HG03460 (cell line): ENCODE measurements around the gene DDX39A.
"Not testable (repeated sequence)": the region's sequence is repeated elsewhere in the genome, so short reads cannot be mapped to it uniquely, and the experiment has no call there.

Experiments
- ATAC-seq: cut with Tn5 transposase; IDR thresholded peaks from one replicate; pipeline ENCODE4 v1.9.1; 2021; ENCODE audit not compliant: unreplicated experiment

DDX39A gene

DNA sequence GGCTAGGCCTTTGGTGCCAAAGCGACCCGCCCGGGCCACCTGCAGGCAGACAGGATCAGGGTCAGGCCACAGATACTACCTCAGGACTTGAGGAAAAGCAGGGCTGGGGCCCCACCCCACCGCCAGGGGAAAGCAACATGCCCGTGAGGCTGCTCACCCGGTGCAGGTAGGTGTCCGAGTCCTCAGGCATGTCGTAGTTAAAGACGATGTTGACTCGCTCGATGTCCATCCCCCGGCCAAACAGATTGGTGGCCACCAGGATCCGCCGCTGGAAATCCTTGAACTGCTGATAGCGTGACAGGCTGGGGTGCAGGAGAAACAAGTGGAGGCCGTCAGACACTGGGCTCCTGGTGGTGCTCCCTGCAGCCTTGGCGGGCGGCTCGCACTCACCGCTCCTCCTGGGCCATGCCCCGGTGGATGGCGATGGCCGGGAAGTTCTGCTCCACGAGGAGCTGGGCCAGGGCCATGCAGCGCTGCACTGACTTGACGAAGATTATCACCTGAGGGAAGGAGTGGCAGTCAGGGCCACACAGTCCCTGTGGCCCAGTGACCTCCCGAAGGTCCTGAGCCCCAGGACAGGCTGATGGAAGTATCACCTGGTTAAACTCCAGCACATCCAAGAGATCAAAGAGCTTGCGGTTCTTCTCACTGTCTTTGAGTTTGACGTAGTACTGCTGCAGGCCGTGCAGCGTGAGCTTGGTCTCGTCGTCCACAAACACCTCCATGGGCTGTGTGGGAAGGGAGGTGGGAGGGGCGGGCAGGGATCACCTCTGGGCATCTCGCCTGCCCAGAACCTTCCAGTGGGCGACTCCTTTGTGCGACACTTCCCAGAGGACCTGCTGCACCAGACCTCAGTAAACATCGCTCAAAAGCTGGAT lies 9.8 kb downstream of the DDX39A start:
- no peak for ATAC-seq

GRCh38 chr19:14408491-14409145 lies 10.5 kb downstream of the DDX39A start:
- ATAC-seq: no peak

DNA sequence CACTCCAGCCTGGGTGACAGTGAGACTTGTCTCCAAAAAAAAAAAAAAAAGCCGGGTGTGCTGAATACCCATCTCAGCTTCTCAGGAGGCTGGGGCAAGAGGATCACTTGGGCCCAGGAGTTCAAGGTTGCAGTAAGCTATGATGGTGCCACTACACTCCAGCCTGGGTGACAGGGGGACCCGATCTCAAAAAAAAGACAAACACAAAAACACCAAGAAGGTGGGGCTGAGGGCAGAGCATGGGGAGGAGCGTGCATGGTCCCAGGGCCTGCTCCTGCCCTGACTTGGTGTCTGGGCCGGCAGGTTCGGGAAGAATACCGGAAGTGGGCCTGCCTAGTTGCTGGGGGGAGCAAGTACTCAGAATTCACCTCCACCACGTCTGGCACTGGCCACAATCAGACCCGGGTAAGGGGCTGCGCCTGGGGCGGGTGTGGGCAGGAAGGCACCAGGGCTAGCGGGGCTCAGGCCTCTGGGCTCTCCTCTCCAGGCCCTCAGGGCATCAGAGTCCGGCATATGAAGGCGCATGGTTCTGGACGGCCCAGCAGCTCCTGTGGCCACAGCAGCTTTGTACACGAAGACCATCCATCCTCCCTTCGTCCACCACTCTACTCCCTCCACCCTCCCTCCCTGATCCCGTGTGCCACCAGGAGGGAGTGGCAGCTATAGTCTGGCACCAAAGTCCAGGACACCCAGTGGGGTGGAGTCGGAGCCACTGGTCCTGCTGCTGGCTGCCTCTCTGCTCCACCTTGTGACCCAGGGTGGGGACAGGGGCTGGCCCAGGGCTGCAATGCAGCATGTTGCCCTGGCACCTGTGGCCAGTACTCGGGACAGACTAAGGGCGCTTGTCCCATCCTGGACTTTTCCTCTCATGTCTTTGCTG lies 11.3 kb downstream of the DDX39A start:
- no peak for ATAC-seq

DNA sequence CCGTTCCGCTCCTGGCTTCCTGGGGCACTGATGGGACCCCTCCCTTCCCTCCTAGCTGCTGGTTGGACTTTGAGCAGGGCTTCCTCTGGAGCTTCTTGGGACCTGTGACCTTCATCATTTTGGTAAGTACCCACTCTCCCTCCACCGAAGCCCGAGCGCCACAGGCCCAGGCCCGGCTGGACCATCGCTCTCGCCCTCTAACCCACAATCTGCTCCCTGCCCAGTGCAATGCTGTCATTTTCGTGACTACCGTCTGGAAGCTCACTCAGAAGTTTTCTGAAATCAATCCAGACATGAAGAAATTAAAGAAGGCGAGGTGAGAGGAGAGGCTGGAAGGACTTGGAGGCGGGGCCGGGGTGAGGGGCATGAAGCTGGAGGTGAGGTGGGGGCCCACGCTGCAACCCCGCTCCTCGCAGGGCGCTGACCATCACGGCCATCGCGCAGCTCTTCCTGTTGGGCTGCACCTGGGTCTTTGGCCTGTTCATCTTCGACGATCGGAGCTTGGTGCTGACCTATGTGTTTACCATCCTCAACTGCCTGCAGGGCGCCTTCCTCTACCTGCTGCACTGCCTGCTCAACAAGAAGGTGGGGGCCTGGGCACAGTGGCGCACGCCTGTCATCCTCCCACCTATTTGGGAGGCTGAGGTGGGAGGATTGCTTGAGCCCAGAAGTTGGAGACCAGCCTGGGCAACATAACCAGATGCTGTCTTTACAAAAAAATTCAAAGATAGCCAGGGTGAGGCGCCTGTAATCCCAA lies 12.3 kb downstream of the DDX39A start:
- ATAC-seq: no peak

- peak; percentile 61 for ATAC-seq
These were observed 13.1 kb downstream of the DDX39A start for GRCh38 chr19:14405758-14406644.

DNA sequence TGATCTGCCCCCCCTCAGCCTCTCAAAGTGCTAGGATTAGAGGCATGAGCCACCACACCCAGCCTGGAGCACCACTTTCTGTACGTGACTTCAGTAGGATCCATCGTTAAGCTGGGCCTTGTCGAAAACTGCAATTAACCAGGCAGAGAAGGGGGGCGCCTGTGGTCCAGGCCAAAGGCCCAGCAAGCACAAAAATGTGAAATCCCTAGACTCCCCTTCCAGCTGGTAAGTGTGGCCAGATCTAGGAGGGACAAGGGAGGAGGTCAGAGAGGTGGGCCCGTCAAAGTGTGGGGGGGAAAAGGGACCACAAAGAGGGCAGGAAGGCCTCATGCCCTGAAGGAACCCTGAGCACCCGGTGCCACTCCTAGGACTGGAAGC lies 13.8 kb downstream of the DDX39A start:
- ATAC-seq: no peak

DNA sequence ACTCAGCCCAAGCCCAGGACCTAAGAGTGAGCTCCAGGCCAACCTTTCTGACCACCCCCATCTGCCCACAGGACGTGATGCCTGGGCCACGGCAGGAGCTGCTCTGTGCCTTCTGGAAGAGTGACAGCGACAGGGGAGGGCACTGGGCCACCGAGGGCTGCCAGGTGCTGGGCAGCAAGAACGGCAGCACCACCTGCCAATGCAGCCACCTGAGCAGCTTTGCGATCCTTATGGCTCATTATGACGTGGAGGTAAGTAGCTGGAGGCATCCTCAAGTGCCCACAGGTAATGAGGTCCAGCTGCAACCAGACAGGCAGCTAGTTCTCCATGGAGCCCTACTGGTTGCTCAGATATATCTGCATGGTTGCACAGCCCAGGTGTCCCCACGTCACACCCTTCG lies 14.8 kb downstream of the DDX39A start:
- no peak for ATAC-seq

GRCh38 chr19:14403145-14403930 lies 15.8 kb downstream of the DDX39A start:
- ATAC-seq: not testable (repeated sequence)

GRCh38 chr19:14402332-14403144 lies 16.6 kb downstream of the DDX39A start:
- ATAC-seq: no peak

DNA sequence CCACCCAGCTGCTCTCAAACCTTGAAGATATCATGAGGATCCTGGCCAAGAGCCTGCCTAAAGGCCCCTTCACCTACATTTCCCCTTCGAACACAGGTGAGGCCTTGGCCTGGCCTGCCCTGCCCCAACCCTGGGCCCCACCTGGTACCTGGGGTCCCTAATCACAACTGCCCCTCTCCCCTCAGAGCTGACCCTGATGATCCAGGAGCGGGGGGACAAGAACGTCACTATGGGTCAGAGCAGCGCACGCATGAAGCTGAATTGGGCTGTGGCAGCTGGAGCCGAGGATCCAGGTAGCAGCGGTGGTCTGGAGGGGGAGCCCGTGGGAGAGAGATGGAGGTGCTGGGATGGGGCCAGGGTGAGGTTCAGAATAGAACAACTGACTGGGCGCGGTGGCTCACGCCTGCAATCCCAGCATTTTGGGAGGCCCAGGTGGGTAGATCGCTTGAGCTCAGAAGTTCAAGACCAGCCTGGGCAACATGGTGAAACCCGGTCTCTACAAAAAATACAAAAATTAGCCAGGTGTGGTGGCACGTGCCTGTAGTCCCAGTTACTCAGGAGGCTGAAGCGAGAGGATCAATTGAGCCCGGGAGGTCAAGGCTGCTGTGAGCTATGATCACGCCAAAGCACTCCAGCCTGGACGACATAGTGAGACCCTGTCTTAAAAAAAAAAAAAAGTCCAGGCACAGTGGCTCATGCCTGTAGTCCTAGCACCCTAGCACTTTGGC lies 17.5 kb downstream of the DDX39A start:
- ATAC-seq: no peak

DNA sequence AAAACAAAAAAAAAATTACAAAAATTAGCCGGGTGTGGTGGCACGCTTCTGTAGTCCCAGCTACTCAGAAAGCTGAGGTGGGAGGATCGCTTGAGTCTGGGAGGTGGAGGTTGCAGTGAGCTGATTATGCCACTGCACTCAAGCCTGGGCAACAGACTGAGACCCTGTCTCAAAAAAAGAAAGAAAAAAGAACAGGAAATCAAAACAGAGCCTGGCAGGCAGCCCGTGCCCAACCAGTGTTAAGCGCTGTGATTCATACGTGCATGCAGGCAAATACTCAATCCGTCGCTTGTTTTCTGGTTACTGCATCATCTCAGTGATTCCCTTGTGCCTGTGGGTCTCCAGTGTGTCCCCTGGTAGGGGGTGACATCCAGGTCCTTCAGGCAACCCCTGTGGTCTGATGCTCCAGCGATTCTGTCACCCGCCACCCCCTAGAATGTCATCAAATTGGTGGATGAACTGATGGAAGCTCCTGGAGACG lies 18.1 kb downstream of the DDX39A start:
- ATAC-seq: no peak

DNA sequence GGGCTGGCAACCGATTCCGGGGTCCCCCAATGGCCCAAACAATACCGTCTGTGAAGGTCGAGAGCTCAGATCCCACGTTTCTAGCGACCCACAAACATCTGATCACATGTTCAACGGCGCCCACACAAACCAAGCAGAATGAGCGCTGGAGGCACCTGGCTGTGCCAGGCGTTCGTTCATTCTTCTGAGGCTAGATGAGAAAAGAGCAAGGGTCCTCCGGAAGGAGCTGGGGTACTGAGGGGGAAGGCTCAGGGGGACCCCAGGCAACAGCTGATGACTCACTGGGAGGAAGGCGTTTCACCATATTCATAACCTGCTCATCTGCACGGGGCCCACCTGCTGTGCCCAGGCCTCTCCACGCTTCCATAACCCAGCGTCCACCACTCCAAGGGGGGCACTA lies 22.0 kb downstream of the DDX39A start:
- not testable (repeated sequence) for ATAC-seq

GRCh38 chr19:14396730-14397129 lies 22.4 kb downstream of the DDX39A start:
- ATAC-seq: not testable (repeated sequence)

GRCh38 chr19:14395710-14396336 lies 23.3 kb downstream of the DDX39A start:
- ATAC-seq: no peak

- ATAC-seq: no peak
These were observed 23.9 kb downstream of the DDX39A start for GRCh38 chr19:14395262-14395661.

DNA sequence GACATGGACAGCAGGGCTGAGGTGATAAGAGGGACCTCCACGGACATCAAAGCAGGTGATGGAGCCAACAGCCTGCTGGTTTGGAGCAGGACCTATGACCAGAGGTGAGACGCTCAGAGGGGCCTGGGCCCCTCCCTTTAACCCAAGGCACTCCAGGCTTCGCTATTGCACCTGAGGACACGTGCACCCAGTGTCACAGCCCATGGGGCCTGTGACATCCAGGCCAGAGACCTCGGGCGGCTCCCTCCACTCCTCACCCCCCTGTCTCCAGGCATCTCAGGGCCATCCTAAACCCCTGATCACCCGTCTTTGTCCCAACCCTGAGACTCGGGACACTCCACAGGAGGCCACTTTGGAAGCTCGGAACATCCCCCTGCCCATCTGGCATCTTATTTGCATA lies 25.0 kb downstream of the DDX39A start:
- no peak for ATAC-seq

- no peak for ATAC-seq
These were observed 25.8 kb downstream of the DDX39A start for GRCh38 chr19:14393329-14393728.
